KMS-11 (cell line): Measurements from ENCODE around the gene LRP4.

Experiments used
- H2AFZ ChIP-seq: fragments of 200-600 bp; sonication (generic); 2 replicates; pipeline ENCODE4 v1.6.1; 2016; ENCODE audit warnings: antibody characterized with exemption, mixed run types, low read depth
- H3K27ac ChIP-seq: fragments of 200-600 bp; sonication (generic); 2 replicates; pipeline ENCODE4 v1.6.1; 2016; ENCODE audit warnings: mild to moderate bottlenecking, mixed run types
- H3K27me3 ChIP-seq: fragments of 200-600 bp; sonication (generic); 2 replicates; pipeline ENCODE4 v1.6.1; 2017; ENCODE audit warnings: mild to moderate bottlenecking, low read depth, mixed run types, moderate library complexity; ENCODE audit not compliant: insufficient read depth
- H3K36me3 ChIP-seq: fragments of 200-600 bp; sonication (generic); 2 replicates; pipeline ENCODE4 v1.6.1; 2017; ENCODE audit warnings: mild to moderate bottlenecking, mixed run types; ENCODE audit not compliant: insufficient read depth
- H3K4me1 ChIP-seq: fragments of 200-600 bp; sonication (generic); 2 replicates; pipeline ENCODE4 v1.6.1; 2016; ENCODE audit warnings: mild to moderate bottlenecking, low read depth, mixed run types; ENCODE audit not compliant: poor library complexity, severe bottlenecking
- H3K4me2 ChIP-seq: fragments of 200-600 bp; sonication (generic); 2 replicates; pipeline ENCODE4 v1.7.0; 2016; ENCODE audit warnings: mild to moderate bottlenecking, mixed run types
- H3K4me3 ChIP-seq: fragments of 200-600 bp; sonication (generic); IDR thresholded peaks from 2 replicates; pipeline ENCODE4 v1.6.1; 2017; ENCODE audit warnings: low read depth, low read length, mixed read lengths; ENCODE audit not compliant: insufficient read depth
- H3K79me2 ChIP-seq: fragments of 200-600 bp; sonication (generic); 2 replicates; pipeline ENCODE4 v1.6.1; 2016; ENCODE audit warnings: low read depth, mixed run types; ENCODE audit not compliant: insufficient read depth
- H3K9ac ChIP-seq: fragments of 200-600 bp; sonication (generic); 2 replicates; pipeline ENCODE4 v1.6.1; 2016; ENCODE audit warnings: mild to moderate bottlenecking, mixed run types
- H4K20me1 ChIP-seq: fragments of 200-600 bp; sonication (generic); 2 replicates; pipeline ENCODE4 v1.6.1; 2016; ENCODE audit warnings: mild to moderate bottlenecking, mixed run types; ENCODE audit not compliant: insufficient read depth
- CTCF ChIP-seq: fragments of 200-600 bp; sonication (generic); conservative IDR thresholded peaks from 2 replicates; pipeline ENCODE4 v1.6.1; 2017; ENCODE audit warnings: low read depth, mild to moderate bottlenecking, antibody characterized with exemption, low read length, moderate library complexity, mixed read lengths

The LRP4 gene

GRCh38 chr11:46892838-46893237, 25.5 kb downstream of the LRP4 start:
- H3K27me3 ChIP-seq = no peaks in the 10 kb centered on the region
- H2AFZ ChIP-seq = no peak overlapping the region
- no peaks in the 10 kb centered on the region for H3K4me1 ChIP-seq
- TF ChIP-seq CTCF = no peak
- no peak overlapping the region for H3K4me2 ChIP-seq
- no peak overlapping the region for H3K4me3 ChIP-seq
- no peaks in the 10 kb centered on the region for H3K36me3 ChIP-seq
- H4K20me1 ChIP-seq = no peaks in the 10 kb centered on the region
- no peak overlapping the region for H3K9ac ChIP-seq
- no peak overlapping the region for H3K27ac ChIP-seq
- H3K79me2 ChIP-seq = no peaks in the 10 kb centered on the region

GRCh38 chr11:46892109-46892508, 26.2 kb downstream of the LRP4 start:
- Histone ChIP-seq H3K27me3 (no peaks in the 10 kb centered on the region), H3K4me1 (no peaks in the 10 kb centered on the region), H4K20me1 (no peaks in the 10 kb centered on the region), H3K36me3 (no peaks in the 10 kb centered on the region), H3K4me2 (no peak overlapping the region), H3K9ac (no peak overlapping the region), H3K27ac (no peak overlapping the region), H3K79me2 (no peaks in the 10 kb centered on the region), H3K4me3 (no peak overlapping the region), H2AFZ (no peak overlapping the region)
- no peak for TF ChIP-seq CTCF

- no peaks in the 10 kb centered on the region for H3K27me3 ChIP-seq
- H3K79me2 ChIP-seq = no peaks in the 10 kb centered on the region
- no peak overlapping the region for H3K9ac ChIP-seq
- H3K27ac ChIP-seq = no peak overlapping the region
- no peaks in the 10 kb centered on the region for H3K36me3 ChIP-seq
- no peak overlapping the region for H2AFZ ChIP-seq
- H3K4me2 ChIP-seq = no peak overlapping the region
- no peaks in the 10 kb centered on the region for H3K4me1 ChIP-seq
- no peak overlapping the region for H3K4me3 ChIP-seq
- H4K20me1 ChIP-seq = no peaks in the 10 kb centered on the region
- TF ChIP-seq CTCF = no peak
These were observed 27.7 kb downstream of the LRP4 start for GRCh38 chr11:46890665-46891064.

GRCh38 chr11:46889689-46890475, 28.5 kb downstream of the LRP4 start:
- peak; percentile 90 for TF ChIP-seq CTCF
- H3K27me3 ChIP-seq = no peaks in the 10 kb centered on the region
- no peak overlapping the region for H3K4me3 ChIP-seq
- no peaks in the 10 kb centered on the region for H3K36me3 ChIP-seq
- no peak overlapping the region for H3K4me2 ChIP-seq
- no peaks in the 10 kb centered on the region for H3K4me1 ChIP-seq
- no peak overlapping the region for H3K9ac ChIP-seq
- no peaks in the 10 kb centered on the region for H4K20me1 ChIP-seq
- H3K27ac ChIP-seq = no peak overlapping the region
- H2AFZ ChIP-seq = no peak overlapping the region
- H3K79me2 ChIP-seq = no peaks in the 10 kb centered on the region
